PFSK-1 (cell line): ENCODE results near the gene LRRC36.

Experiments
- FOXP2 ChIP-seq: optimal IDR thresholded peaks from 2 replicates; pipeline ENCODE3; 2011; ENCODE audit warnings: borderline replicate concordance, control low read depth, inconsistent platforms; ENCODE audit not compliant: insufficient read depth; ENCODE audit errors: extremely low read length, extremely low read depth
- POLR2AphosphoS5 ChIP-seq: IDR thresholded peaks from 2 replicates; pipeline ENCODE4 v1.6.1; 2012; ENCODE audit warnings: low read depth, mild to moderate bottlenecking, control low read depth, low read length, moderate library complexity
- REST ChIP-seq, 2 experiments: IDR thresholded peaks; 2 replicates each; pipeline versions ENCODE4 v1.6.1 to v1.8.0; 2011 to 2012; ENCODE audit warnings: low read depth in 2 of 2, low read length in 2 of 2, control low read depth in 1 of 2, inconsistent platforms in 1 of 2, mild to moderate bottlenecking in 1 of 2, moderate library complexity in 1 of 2; ENCODE audit not compliant: insufficient read depth in 1 of 2
- SIN3A ChIP-seq: IDR thresholded peaks from 2 replicates; pipeline ENCODE4 v1.6.1; 2012; ENCODE audit warnings: mild to moderate bottlenecking, low read length, moderate library complexity, borderline replicate concordance; ENCODE audit not compliant: insufficient read depth
- TAF1 ChIP-seq: IDR thresholded peaks from 2 replicates; pipeline ENCODE4 v1.6.1; 2012; ENCODE audit warnings: low read length, control low read depth, borderline replicate concordance; ENCODE audit not compliant: insufficient read depth

Gene LRRC36

GRCh38 chr16:67333315-67333714 is 6.7 kb downstream of the LRRC36 start:
- TF ChIP-seq SIN3A (no peak), FOXP2 (no peak), TAF1 (no peak), REST (IDR thresholded peaks at IDR 0.05; ENCODE audit: insufficient read depth in 1 of 2, low read depth in 2 of 2, low read length in 2 of 2) (no peak), POLR2AphosphoS5 (no peak)

GRCh38 chr16:67336116-67336515 is 9.5 kb downstream of the LRRC36 start:
- TF ChIP-seq TAF1 (no peak), REST (IDR thresholded peaks at IDR 0.05; ENCODE audit: insufficient read depth in 1 of 2, low read depth in 2 of 2, low read length in 2 of 2) (no peak), SIN3A (no peak), FOXP2 (no peak), POLR2AphosphoS5 (no peak)

GRCh38 chr16:67336648-67337047 is 10.0 kb downstream of the LRRC36 start:
- TF ChIP-seq SIN3A (no peak), REST (IDR thresholded peaks at IDR 0.05; ENCODE audit: insufficient read depth in 1 of 2, low read depth in 2 of 2, low read length in 2 of 2) (no peak), TAF1 (no peak), POLR2AphosphoS5 (no peak), FOXP2 (no peak)

- TF ChIP-seq POLR2AphosphoS5 (no peak), REST (IDR thresholded peaks at IDR 0.05; ENCODE audit: insufficient read depth in 1 of 2, low read depth in 2 of 2, low read length in 2 of 2) (no peak), SIN3A (no peak), TAF1 (no peak), FOXP2 (no peak)
Measured at GRCh38 chr16:67339453-67339852, 12.8 kb downstream of the LRRC36 start.

- no peak for TF ChIP-seq REST (IDR thresholded peaks at IDR 0.05; ENCODE audit: insufficient read depth in 1 of 2, low read depth in 2 of 2, low read length in 2 of 2)
- no peak for TF ChIP-seq POLR2AphosphoS5
- TF ChIP-seq TAF1 = no peak
- no peak for TF ChIP-seq FOXP2
- TF ChIP-seq SIN3A = no peak
Measured at GRCh38 chr16:67341250-67341649, 14.6 kb downstream of the LRRC36 start.
